Parathyroid adenoma (tissue), 2 donors: ENCODE results near the gene IMPACT.

Source experiments
- H2AFZ ChIP-seq: fragments of 300-600 bp; sonication (generic); one replicate; pipeline ENCODE4 v1.7.0; 2017; ENCODE audit warnings: antibody characterized with exemption, mild to moderate bottlenecking
- H3K27ac ChIP-seq: fragments of 300-600 bp; sonication (generic); one replicate; pipeline ENCODE4 v1.7.0; 2017
- H3K27me3 ChIP-seq: fragments of 300-600 bp; sonication (generic); one replicate; pipeline ENCODE4 v1.7.0; 2017; ENCODE audit warnings: low read length; ENCODE audit not compliant: control insufficient read depth, insufficient read depth
- H3K36me3 ChIP-seq: fragments of 300-600 bp; sonication (generic); one replicate; pipeline ENCODE4 v1.7.0; 2017; ENCODE audit warnings: low read length; ENCODE audit not compliant: control insufficient read depth, insufficient read depth
- H3K4me1 ChIP-seq: fragments of 300-600 bp; sonication (generic); one replicate; pipeline ENCODE4 v1.7.0; 2017; ENCODE audit warnings: control low read depth
- H3K4me2 ChIP-seq: fragments of 300-600 bp; sonication (generic); one replicate; pipeline ENCODE4 v1.7.0; 2017; ENCODE audit warnings: low read length
- H3K4me3 ChIP-seq: fragments of 300-600 bp; sonication (generic); one replicate; pipeline ENCODE4 v1.7.0; 2017; ENCODE audit warnings: low read depth, low read length
- H3K79me2 ChIP-seq: fragments of 300-600 bp; sonication (generic); one replicate; pipeline ENCODE4 v1.7.0; 2017; ENCODE audit warnings: control low read depth
- H3K9ac ChIP-seq: fragments of 300-600 bp; sonication (generic); one replicate; pipeline ENCODE4 v1.7.0; 2017; ENCODE audit warnings: mild to moderate bottlenecking
- H3K9me3 ChIP-seq: fragments of 300-600 bp; sonication (generic); one replicate; pipeline ENCODE4 v1.7.0; 2017; ENCODE audit warnings: low read length; ENCODE audit not compliant: control insufficient read depth
- CTCF ChIP-seq: fragments of 300-600 bp; sonication (generic); IDR thresholded peaks from one replicate; pipeline ENCODE4 v1.7.0; 2017; ENCODE audit warnings: antibody characterized with exemption, mild to moderate bottlenecking
- donor health status: primary hyperparathyroidism.

Gene IMPACT

GRCh38 chr18:24472591-24472990, 46.1 kb downstream of the IMPACT start:
- Histone ChIP-seq H3K27me3 (no peaks in the 10 kb centered on the region), H3K27ac (no peak overlapping the region), H2AFZ (no peak overlapping the region), H3K4me2 (no peak overlapping the region), H3K4me1 (no peaks in the 10 kb centered on the region), H3K9me3 (no peaks in the 10 kb centered on the region), H3K9ac (no peak overlapping the region), H3K4me3 (no peak overlapping the region), H3K36me3 (no peaks in the 10 kb centered on the region), H3K79me2 (no peaks in the 10 kb centered on the region)
- no peak for TF ChIP-seq CTCF

- H2AFZ ChIP-seq: no peak overlapping the region
- no peaks in the 10 kb centered on the region for H3K36me3 ChIP-seq
- no peaks in the 10 kb centered on the region for H3K4me1 ChIP-seq
- no peak overlapping the region for H3K9ac ChIP-seq
- no peak for TF ChIP-seq CTCF
- H3K4me3 ChIP-seq: no peak overlapping the region
- no peaks in the 10 kb centered on the region for H3K27me3 ChIP-seq
- H3K9me3 ChIP-seq: no peaks in the 10 kb centered on the region
- no peaks in the 10 kb centered on the region for H3K79me2 ChIP-seq
- H3K27ac ChIP-seq: no peak overlapping the region
- H3K4me2 ChIP-seq: no peak overlapping the region
Observed at GRCh38 chr18:24474406-24474805, 47.9 kb downstream of the IMPACT start.

GRCh38 chr18:24475926-24476589, 49.6 kb downstream of the IMPACT start:
- Histone ChIP-seq H3K79me2 (no peaks in the 10 kb centered on the region), H3K27ac (no peak overlapping the region), H3K9ac (no peak overlapping the region), H2AFZ (no peak overlapping the region), H3K36me3 (no peaks in the 10 kb centered on the region), H3K27me3 (no peaks in the 10 kb centered on the region), H3K4me1 (no peaks in the 10 kb centered on the region), H3K9me3 (no peaks in the 10 kb centered on the region), H3K4me2 (no peak overlapping the region), H3K4me3 (no peak overlapping the region)
- no peak for TF ChIP-seq CTCF

GRCh38 chr18:24479371-24479770, 52.9 kb downstream of the IMPACT start:
- Histone ChIP-seq H3K79me2 (no peaks in the 10 kb centered on the region), H3K4me1 (no peaks in the 10 kb centered on the region), H2AFZ (no peak overlapping the region), H3K36me3 (no peaks in the 10 kb centered on the region), H3K9ac (no peak overlapping the region), H3K4me3 (no peak overlapping the region), H3K9me3 (no peaks in the 10 kb centered on the region), H3K27me3 (no peaks in the 10 kb centered on the region), H3K27ac (no peak overlapping the region), H3K4me2 (no peak overlapping the region)
- TF ChIP-seq CTCF: no peak

- H3K27ac ChIP-seq: no peak overlapping the region
- H3K9me3 ChIP-seq: no peaks in the 10 kb centered on the region
- TF ChIP-seq CTCF: no peak
Observed at GRCh38 chr18:24482821-24483220, 56.4 kb downstream of the IMPACT start.

More at GRCh38 chr18:24482821-24483220, 56.4 kb downstream of the IMPACT start:
- no peak overlapping the region for H3K9ac ChIP-seq
- no peaks in the 10 kb centered on the region for H3K27me3 ChIP-seq
- H3K4me3 ChIP-seq: no peak overlapping the region
- H2AFZ ChIP-seq: no peak overlapping the region
- H3K4me1 ChIP-seq: no peaks in the 10 kb centered on the region
- H3K36me3 ChIP-seq: no peaks in the 10 kb centered on the region
- H3K79me2 ChIP-seq: no peaks in the 10 kb centered on the region
- no peak overlapping the region for H3K4me2 ChIP-seq
